NCI-H524 (cell line): ENCODE measurements around the gene KIFC1.

ENCODE experiments used
- DNase-seq, 2 experiments: peaks; one replicate each; lab custom pipeline; 2025; lab: John Stamatoyannopoulos, UW

KIFC1 gene

GRCh38 chr6:33426590-33427511 lies 35.2 kb downstream of the KIFC1 start:
- DNase-seq = peak in 1 of 2 experiments; percentile 25

GRCh38 chr6:33427585-33428223 lies 36.1 kb downstream of the KIFC1 start:
- DNase-seq = peak in 1 of 2 experiments; percentile 25

- peak; percentile 20 to 50 for DNase-seq
These were observed 36.8 kb downstream of the KIFC1 start for GRCh38 chr6:33428224-33428965.

GRCh38 chr6:33428966-33429749 lies 37.5 kb downstream of the KIFC1 start:
- DNase-seq = no peak

- DNase-seq = no peak
These were observed 38.1 kb downstream of the KIFC1 start for GRCh38 chr6:33429750-33430052.

GRCh38 chr6:33430334-33430733 lies 38.7 kb downstream of the KIFC1 start:
- DNase-seq = no peak

GRCh38 chr6:33430991-33431879 lies 39.6 kb downstream of the KIFC1 start:
- DNase-seq = peak in 1 of 2 experiments; percentile 34

- DNase-seq = no peak
These were observed 40.4 kb downstream of the KIFC1 start for GRCh38 chr6:33431880-33432541.

- no peak for DNase-seq
These were observed 40.9 kb downstream of the KIFC1 start for GRCh38 chr6:33432546-33432945.

GRCh38 chr6:33433001-33433543 lies 41.4 kb downstream of the KIFC1 start:
- no peak for DNase-seq

- DNase-seq = no peak
These were observed 42.0 kb downstream of the KIFC1 start for GRCh38 chr6:33433544-33434191.

- no peak for DNase-seq
These were observed 43.3 kb downstream of the KIFC1 start for GRCh38 chr6:33434961-33435360.

GRCh38 chr6:33437666-33438065 lies 46.0 kb downstream of the KIFC1 start:
- no peak for DNase-seq

- DNase-seq = no peak
These were observed 47.5 kb downstream of the KIFC1 start for GRCh38 chr6:33438978-33439594.

- DNase-seq = no peak
These were observed 48.5 kb downstream of the KIFC1 start for GRCh38 chr6:33439956-33440648.

GRCh38 chr6:33440649-33441309 lies 49.2 kb downstream of the KIFC1 start:
- DNase-seq = no peak

GRCh38 chr6:33441457-33441856 lies 49.8 kb downstream of the KIFC1 start:
- no peak for DNase-seq

GRCh38 chr6:33442283-33442682 lies 50.7 kb downstream of the KIFC1 start:
- DNase-seq = no peak
